CD4-positive, alpha-beta T cell treated with Interferon alpha-2 for 1 hour (primary cell): ENCODE results near the gene GOLT1A.
"Not testable (repeated sequence)": the region's sequence is repeated elsewhere in the genome, so short reads cannot be mapped to it uniquely, and the experiment has no call there.

Experiments
- DNase-seq, 2 donors: peaks; one replicate each; pipeline ENCODE4 v3.0.0-alpha.2; 2020 to 2022

The GOLT1A gene

DNA sequence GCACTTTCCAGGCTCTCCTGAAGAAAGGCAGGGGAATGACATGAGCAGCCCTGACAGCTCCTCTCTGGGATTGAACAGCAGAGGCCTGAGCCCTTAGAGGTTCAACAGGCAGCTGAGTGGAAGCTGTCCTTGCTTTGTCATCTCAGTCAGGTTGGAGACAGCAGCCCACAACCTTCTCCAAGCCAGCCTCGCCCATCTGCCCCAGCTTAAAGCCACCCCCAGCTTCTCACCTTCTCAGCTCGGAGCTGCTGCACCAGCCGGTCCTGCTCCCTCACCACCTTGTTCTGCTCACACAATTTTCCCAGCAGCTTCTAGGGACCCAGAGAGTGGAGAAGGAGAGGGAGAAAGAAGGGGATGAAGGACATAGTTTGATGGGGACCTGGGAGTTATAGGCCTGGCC is 35.2 kb upstream of the GOLT1A start:
- no peak for DNase-seq

DNA sequence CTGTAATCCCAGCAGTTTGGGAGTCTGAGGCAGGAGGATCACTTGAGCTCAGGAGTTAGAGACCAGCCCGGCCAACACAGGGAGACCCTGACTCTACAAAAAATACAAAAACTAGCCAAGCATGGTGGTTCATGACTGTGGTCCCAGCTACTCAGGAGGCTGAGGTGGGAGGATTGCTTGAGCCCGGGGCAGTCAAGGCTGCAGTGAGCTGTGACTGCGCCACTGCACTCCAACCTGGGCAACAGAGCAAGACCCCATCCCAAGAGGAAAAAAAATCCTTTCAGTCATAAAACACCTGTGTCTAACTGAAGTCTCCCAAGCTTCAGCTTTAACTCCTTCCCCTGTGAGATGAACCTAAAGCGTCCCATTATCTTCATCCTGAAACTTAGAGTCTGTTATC is 33.1 kb upstream of the GOLT1A start:
- DNase-seq: no peak

- no peak for DNase-seq
These were observed 29.1 kb upstream of the GOLT1A start for GRCh38 chr1:204242920-204243319.

- no peak for DNase-seq
These were observed 28.1 kb upstream of the GOLT1A start for GRCh38 chr1:204241914-204242313.

DNA sequence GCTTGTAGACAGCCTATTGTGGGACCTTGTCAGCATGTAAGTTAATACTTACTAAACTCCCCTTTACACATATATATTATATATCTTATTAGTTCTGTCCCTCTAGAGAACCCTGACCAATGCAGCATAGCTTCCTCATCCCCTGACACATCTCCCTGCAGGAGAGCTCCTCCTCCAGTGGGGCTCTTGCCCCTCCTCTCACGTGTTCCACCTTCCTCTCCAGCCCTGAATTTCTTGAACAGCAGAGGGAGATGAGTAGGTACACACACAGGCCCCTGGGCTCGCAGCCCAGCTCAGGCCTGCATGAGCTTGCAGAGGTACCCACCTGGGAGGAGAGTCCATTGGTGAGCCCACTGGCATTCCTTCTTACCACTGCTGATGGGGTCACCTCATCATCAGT is 27.3 kb upstream of the GOLT1A start:
- no peak for DNase-seq

GRCh38 chr1:204240233-204240632 is 26.4 kb upstream of the GOLT1A start:
- no peak for DNase-seq

- DNase-seq: not testable (repeated sequence)
These were observed 25.6 kb upstream of the GOLT1A start for GRCh38 chr1:204239401-204239800.

GRCh38 chr1:204238520-204238919 is 24.7 kb upstream of the GOLT1A start:
- not testable (repeated sequence) for DNase-seq

DNA sequence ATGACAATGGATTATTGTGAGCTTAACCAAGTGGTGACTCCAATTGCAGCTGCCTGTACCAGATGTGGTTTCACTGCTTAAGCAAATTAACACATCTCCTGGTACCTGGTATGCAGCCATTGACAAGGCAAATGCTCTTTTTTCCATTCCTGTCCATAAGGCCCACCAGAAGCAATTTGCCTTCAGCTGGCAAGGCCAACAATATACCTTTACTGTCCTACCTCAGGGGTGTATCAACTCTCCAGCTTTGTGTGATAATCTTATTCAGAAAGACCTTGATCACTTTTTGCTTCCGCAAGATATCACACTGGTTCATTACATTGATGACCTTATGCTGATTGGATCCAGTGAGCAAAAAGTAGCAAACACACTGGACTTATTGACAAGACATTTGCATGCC is 23.7 kb upstream of the GOLT1A start:
- DNase-seq: not testable (repeated sequence)

GRCh38 chr1:204232526-204232925 is 18.7 kb upstream of the GOLT1A start:
- DNase-seq: no peak

DNA sequence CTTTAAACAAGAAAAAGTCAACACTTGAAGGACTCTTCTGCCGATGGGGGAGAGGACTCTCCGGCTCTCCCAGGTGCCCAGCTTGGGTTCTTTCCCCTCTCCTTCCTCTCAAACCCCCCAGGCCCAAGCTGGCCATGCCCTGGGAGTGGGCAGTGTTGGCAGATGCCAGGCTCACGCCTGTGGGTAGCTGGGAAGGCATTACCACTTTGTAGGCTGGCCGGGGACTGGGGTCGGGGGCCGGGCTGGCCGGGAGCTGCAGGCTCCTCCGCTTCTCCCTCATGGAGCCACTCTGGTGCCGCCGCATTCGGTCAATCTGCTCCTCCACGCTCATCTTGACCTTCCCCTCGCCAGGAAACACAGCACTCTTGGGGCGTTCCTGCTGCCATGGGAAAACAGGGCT is 16.4 kb upstream of the GOLT1A start:
- DNase-seq: no peak

DNA sequence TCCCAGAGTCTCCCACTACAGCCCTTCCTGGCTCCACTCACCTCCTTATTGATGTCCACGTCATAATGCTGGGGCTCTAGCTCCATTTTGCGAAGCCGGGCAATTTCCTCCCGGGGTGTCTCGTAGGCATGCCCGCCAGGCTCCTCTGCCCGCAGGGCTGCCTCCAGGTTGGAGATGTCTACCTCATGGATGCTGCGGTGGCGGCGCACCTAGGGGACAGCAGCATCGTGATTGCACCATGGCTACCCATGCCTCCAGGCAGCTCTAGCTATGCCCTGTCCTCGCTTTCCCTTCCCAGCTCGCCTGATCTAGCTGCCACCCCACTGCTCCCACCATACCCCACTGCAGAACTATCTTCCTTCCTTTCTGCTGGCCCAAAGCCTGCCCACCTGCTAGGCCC is 15.1 kb upstream of the GOLT1A start:
- no peak for DNase-seq

DNA sequence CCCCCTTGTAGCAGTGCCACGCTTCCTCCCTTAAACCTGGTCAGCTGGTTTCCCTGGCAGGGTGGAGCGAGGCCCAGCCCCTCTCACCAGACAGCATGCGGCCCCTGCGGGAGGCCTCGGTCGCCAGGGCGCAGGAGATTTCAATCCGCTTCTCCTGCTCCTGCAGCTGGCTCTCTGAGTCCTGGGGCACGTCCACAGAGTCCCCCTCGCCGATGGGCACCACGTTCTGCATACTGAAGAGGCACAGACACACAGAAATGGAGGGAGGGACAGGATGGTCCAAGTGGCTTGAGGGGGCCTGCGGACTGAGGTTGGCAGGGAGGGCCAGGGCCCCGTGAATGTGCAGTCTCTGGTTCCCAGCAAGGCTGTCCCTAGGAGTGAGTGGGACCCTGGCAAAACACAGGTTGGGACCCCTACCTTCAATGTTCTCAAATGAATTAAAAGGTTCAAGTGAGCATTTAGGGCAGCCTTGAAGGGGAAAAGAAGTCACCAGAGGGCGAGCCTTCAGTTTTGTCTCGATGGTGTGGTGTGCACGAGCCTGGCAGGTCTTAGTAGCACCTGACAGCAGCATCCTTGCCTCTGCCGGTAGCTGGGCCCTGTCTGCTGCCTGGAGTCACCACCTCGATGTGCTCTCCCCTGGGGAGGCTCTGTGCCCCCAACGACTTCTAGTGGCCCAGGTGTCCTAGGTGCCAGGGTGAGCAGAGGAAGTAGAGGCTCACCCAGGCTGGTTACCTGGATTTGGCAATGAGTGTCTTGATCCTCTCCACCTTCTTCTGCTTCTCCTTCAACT is 14.4 kb upstream of the GOLT1A start:
- no peak for DNase-seq

- DNase-seq: no peak
These were observed 13.6 kb upstream of the GOLT1A start for GRCh38 chr1:204227351-204227750.

- no peak for DNase-seq
These were observed 12.3 kb upstream of the GOLT1A start for GRCh38 chr1:204225841-204226735.

DNA sequence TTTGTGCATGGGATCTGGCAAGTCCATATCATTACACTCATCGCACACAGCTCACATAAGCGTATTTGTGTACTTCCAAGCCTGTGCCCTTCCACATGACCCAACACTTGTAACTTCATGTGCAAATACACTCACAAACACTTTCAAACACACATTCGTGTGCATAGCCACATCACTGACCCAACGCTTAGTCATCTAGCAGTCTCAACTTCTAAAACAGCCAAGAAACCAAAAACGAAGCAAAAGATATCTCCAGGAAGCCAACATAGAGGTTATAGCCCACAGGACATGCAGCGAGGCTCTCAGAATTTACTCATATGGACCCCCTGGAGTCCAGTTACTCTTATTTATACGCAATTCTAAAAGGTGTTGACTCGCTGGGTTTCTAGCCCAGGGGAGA is 10.9 kb upstream of the GOLT1A start:
- DNase-seq: no peak

DNA sequence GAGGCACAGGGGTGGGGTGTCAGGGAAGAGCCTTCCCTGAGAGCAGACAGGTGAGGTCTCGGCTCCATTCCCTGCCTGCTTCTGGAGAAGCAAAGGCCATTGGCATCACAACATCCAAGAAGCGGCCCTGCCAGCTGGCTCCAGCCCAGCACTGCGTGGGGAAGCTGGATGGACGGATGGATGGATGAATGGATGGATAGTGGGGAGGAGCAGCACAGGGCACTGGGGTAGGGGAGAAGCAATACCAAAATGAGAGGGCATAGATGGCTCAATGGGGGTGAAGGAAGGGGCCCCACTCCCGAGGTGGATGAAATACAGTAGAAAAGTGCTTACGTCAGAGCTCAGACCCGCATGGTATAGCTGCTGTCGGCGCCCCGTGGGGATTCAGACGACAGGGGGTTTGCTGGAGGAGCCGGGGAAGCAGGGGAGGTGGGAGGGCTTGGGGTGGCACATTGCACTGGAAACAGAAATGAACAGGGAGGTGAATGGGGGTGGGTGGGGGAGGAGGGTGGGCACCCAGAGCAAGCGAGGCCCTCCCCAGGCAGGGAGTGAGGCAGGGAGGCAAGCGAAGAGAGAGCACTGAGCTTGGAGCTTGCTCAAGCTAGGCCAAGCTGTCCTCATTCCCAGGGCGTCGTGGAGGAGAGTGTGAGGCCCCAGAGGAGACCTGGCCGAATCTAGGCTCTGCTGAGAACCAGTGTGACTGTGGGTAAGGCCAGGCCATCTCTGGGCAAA is 9.5 kb upstream of the GOLT1A start:
- DNase-seq: no peak

GRCh38 chr1:204222764-204223055 is 8.9 kb upstream of the GOLT1A start:
- DNase-seq: no peak

DNA sequence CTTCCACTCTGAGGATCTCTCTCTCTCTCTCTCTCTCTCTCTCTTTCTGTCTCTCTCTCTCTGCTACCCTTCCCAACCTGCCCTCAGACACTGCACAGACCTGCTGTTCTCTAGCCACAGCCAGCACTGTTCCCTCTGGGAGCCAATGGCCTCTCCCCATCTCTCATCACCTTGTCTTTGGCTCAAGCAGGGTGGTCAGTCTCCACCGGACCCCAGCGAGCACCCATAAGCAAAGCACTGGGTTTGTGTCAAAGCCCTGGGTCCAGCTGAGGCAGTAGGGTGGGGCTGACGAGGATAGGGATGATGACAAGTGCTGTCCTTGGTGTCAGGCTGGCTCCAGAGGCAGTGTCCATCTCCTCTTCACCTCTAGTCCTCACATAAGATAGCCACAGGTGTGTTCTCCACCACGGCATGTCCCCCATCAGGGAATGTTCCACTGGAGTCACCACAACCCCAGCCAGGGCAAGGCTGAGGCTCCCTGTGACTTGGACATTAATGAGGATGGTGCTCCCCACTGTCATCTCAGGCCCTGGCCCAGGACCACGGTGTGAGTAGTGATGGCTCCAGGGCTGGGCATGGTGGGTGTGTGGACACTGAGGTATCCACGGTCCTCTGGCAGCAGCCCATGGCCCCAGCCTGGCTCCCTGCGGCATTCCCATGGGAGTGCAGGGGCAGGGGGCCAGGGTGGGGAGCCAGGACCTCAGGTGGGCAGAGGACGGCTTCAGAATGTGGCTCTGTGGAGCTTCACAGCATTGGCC is 8.4 kb upstream of the GOLT1A start:
- DNase-seq: no peak

DNA sequence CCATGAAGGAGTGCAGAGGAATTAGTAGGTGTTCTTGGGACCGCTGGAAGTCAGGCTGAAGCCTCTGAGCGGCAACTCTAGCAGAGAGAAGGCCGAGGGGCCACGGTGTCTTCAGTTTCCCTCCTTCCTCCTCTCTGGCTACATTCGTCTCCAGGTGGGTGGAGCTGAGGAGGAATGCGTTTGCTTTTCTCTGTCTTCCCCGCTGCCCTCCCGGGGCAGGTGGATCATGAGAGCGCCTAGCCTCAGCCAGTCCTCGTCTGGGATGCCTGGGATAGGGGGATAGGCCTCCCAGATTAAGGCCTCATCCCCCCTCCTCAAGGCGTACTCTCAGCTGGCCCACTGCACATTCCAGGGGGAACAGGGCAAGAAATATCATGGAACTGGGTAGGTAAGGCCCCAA is 7.5 kb upstream of the GOLT1A start:
- no peak for DNase-seq

DNA sequence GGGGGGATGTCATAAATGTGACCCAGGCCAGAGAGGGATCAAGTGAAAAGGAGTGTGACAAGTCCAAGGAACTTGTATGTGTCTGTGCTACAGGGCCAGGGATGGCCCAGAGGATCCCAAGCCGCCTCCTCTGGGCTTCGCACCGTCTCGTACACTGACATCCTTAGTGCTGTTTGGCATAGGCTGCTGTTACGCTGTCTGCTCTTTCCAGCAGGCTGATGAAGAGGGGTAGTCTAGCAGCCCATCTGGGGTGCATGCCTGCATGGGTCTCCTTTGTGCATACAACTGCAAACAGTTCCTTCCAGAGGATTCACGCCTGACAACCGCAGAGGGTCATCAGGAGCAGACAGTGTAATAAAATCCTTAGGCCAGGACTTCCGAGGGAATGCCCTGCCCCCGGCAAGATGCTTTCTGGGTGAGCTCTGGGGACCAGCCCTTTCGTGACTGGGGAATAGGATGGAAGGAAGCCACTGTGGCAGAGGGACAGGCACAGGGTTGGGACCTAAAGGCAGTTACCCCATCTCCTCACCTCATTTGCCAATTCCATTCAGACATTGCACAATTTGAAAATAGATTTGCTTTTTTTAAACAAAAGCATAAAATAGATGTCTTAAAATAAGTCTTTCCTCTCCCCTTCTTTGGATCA is 6.3 kb upstream of the GOLT1A start:
- DNase-seq: no peak

DNA sequence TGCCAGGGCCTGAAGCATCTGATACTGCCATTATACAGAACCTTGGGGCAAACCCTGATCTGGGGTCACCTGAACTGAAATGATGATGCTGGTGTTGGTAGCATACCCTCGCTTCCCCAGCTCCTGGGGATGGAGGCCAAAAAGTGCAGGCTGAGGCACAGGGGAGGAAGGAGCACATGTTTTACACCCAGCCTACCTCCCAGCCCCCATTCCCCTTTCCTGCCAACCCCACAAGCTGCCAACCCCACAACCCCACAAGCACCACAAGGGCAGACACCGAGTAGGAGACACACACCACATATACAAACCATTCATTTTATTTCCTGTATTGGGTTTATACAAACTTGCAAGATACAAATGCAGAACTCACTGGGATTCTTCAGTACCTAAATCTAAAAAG is 4.8 kb upstream of the GOLT1A start:
- DNase-seq: no peak

DNA sequence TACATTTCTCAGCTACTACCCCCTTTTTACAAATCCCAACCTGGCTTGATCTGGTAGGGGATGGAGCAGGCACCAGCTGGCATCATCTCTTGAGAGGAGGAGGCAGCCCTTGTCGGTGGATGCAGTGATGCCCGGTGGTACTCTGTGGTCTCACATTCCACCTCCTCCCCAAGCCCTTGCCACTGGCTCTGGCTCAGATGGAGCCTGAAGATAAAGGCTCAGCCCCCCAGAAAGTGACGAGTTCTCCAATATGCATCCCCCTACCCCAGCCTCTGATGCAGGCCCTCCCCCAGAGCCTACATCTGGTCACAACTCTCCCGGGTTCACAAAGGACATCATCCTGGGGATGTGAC is 3.8 kb upstream of the GOLT1A start:
- DNase-seq: no peak
